Pons (tissue), 1 donor: ENCODE results near the gene NOS1AP.
"Not testable (repeated sequence)": the region's sequence is repeated elsewhere in the genome, so short reads cannot be mapped to it uniquely, and the experiment has no call there.

Experiments used
- DNase-seq: peaks from one replicate; pipeline ENCODE4 v3.0.0-alpha.2; 2016; ENCODE audit warnings: low spot score

Gene NOS1AP

GRCh38 chr1:162169031-162169790, 99.7 kb downstream of the NOS1AP start:
- peak; percentile 33 for DNase-seq

DNA sequence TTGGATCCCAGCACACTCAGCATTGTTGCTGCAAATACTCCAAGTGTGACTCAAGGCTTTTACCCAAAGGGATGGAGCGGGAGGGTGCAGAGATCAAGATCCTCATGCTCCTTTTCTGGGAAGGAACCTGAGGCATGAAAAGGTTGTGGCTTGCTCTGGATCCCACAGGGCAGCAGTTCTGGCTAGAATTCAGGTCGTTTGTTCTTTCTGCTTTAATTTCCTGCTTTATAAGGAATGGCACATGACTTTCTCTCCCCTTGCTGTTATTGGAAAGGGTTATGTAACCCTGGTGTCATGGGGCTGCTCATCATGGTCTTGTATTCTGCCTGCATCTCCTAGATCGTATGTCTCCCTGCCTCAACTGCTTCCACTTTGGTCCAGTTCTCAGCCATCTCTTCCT, 101.6 kb downstream of the NOS1AP start:
- DNase-seq, result no peak

DNA sequence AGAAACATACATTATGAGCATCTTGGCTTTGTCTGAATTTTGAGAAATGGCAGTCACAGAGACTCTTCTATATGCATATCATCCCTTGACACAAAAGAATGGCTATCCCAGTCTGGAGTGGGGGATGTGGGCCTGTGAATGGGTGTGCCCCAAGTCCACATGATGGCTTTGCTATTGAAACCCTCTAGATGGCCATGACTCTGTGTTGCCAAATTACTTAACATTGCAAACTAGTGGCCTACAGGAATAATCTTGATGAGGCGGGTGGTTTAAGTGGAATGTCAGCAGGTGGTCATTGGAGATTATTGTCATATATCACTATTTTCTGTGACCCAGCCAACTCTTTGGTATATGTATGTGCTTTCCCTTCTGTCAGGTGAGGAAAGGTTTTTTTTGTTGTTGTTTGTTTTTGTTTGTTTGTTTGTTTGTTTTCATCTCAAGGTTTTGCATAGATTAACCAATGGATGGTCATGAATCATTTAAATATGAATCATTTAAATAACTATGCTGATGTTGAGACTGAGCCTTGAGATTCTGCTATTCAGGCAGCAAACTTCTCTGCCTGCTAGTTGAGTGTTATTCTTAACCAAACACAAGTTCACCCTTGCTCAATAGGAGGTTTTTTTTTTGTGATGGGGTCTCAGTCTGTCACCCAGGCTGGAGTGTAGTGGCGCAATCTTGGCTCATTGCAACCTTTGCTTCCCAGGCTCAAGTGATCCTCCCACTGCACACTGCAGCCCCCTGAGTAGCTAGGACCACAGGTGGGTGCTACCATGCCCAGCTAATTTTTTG, 103.0 kb downstream of the NOS1AP start:
- DNase-seq, result no peak

DNA sequence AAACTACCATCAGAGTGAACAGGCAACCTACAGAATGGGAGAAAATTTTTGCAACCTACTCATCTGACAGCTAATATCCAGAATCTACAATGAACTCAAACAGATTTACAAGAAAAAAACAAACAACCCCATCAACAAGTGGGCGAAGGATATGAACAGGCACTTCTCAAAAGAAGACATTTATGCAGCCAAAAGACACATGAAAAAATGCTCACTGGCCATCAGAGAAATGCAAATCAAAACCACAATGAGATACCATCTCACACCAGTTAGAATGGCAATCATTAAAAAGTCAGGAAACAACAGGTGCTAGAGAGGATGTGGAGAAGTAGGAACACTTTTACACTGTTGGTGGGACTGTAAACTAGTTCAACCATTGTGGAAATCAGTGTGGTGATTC, 104.1 kb downstream of the NOS1AP start:
- not testable (repeated sequence) for DNase-seq

DNA sequence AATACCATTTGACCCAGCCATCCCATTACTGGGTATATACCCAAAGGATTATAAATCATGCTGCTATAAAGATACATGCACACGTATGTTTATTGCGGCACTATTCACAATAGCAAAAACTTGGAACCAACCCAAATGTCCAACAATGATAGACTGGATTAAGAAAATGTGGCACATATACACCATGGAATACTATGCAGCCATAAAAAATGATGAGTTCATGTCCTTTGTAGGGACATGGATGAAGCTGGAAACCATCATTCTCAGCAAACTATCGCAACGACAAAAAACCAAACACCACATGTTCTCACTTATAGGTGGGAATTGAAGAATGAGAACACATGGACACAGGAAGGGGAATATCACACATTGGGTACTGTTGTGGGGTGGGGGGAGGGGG, 104.5 kb downstream of the NOS1AP start:
- DNase-seq, result not testable (repeated sequence)

DNA sequence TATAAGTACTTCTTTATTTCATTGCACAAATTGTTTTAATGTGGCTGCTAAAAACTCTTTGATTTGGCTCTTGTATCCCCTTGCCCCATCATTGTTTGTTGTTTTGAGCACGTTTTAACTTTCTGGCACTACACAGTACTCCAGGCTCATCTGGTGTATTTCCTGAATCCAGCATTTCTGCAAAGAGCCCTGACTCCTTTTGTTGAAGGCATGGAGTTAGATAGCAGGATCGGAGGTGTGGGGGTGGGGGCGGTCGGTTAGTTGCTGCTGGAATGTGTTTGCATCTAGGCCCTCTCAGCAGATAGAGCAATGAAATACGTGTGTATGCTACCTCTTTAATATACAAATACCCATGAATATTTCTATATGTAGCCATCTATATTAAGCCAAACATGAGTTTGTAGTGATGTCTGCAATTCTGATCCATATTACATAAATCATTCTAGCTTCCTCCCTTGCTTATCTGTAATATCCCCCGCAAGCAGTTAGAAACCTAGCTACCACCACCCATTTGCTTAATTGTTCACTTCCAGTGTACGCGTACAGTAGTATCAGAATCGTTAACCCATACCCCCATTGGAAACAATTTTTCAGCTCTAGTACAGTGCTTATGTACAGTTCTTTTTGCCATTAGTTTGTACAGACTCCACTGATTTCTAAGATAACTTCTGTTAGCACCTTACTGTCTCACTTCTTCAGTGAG, 106.0 kb downstream of the NOS1AP start:
- DNase-seq, result no peak

- no peak for DNase-seq
Observed at GRCh38 chr1:162177126-162177525, 107.6 kb downstream of the NOS1AP start.

GRCh38 chr1:162178432-162178831, 108.9 kb downstream of the NOS1AP start:
- DNase-seq, result no peak

DNA sequence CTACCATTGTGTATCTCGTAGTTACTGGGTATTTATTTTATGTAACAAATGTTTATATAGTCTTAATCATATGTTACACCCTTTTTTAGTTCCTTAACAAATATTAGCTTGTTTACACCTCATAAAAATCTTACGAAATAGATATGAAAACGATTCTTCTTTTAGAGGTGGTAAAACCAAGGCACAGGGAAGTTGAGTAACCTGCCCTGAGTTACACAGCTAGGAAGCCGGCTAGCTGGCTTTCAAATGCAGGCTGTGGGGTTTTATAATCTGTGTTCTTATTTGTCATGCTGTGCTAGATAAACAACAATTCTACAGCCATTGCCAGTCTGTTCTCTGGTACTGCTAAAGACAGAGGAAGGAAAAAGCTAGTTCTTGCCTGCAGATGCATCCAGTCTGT, 109.6 kb downstream of the NOS1AP start:
- DNase-seq, result no peak

DNA sequence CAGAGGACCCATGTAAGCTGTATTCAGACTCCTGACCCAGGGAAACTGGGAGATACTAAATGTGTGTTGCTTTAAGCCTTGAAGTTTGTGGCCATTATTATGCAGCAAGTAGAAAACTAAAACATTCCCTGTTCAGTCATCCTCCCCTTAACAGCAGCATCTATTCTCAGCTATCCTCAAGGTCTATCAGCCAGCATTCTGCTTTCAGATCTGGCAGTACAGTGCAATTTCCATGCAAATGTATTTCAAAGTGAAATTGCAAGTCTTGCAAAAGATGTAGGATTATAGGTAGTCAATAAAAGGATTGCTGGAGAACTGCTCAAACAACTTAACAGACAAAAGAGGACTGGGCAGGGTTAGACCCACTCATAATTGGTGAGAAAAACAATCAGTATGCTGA, 111.3 kb downstream of the NOS1AP start:
- DNase-seq, result no peak

DNA sequence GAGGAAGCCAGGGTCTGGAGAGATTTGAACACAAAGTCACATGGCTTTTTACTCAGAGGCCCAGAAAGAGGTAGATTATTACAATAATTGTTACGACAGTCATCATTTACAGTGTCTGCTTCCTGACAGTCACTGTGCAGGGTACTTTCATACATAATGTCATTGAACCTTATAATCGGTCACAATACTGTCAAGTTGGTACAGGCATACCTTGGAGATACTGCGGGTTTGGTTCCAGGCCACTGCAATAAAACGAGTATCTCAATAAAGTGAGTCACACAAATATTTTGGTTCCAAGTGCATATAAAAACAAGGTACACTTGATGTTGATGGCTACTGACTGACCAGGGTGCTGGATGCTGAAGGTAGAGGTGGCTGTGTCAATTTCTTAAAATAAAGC, 112.6 kb downstream of the NOS1AP start:
- DNase-seq, result no peak

- DNase-seq, result no peak
Observed at GRCh38 chr1:162185314-162186025, 116.0 kb downstream of the NOS1AP start.

DNA sequence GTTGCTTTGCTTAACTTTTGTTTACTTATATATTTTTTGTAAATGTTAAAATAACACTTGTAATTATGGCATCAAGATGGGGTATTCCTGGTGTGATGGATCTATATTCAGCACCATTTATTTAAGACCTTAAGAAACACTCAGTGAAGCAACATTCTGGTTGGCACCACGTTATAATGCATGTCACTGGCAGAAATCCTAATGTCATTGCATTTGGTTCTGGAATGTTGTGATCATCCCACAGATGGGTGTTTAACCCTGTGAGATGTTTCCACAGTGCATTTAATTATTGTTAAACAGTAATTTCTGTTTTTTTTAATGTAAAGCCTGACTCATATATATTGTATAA, 116.5 kb downstream of the NOS1AP start:
- no peak for DNase-seq

DNA sequence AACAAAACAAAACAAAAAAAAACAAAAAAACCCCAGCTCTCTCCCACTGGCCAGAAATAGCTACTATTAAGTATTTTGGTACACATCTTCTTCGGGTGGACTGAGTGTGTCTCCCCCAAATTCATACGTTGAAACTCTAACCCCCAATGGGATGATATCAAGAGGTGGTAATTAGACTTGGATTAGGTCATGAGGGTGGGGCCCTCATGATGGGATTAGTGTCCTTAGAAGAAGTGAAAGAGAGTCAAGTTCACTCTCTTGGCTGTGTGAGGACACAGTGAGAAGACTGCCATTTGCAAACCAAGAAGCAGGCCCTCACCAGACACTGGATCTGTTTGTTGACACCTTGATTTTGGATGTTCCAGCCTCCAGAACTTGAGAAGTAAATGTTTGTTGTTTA, 116.9 kb downstream of the NOS1AP start:
- DNase-seq, result no peak

- DNase-seq, result peak; percentile 27
Observed at GRCh38 chr1:162187687-162188276, 118.3 kb downstream of the NOS1AP start.

- DNase-seq, result no peak
Observed at GRCh38 chr1:162189345-162189744, 119.9 kb downstream of the NOS1AP start.

- DNase-seq, result no peak
Observed at GRCh38 chr1:162191396-162192305, 122.2 kb downstream of the NOS1AP start.

DNA sequence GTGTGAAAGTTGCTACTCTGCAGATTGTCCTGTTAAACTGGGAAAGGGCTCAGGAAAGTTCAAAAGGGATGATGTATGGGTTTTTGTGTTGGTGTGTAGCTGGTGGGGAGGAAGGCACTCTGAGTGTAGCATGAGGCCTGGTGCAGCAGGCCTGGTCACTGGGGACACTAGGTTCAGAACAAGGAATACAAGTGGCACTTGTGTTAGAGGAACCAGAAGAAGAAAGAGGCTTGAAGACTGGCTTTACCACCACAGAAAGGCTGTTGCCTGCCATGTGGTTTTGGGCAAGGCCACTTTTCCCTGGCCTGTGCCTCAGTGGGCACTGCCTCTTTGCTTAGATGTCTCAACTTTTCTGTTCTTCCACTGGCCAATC, 122.8 kb downstream of the NOS1AP start:
- no peak for DNase-seq

GRCh38 chr1:162192763-162193162, 123.3 kb downstream of the NOS1AP start:
- no peak for DNase-seq

GRCh38 chr1:162193221-162193620, 123.7 kb downstream of the NOS1AP start:
- no peak for DNase-seq

GRCh38 chr1:162193815-162194214, 124.3 kb downstream of the NOS1AP start:
- DNase-seq, result no peak
